Fibroblast of skin of right biceps (primary cell): Measurements from ENCODE around the gene CDKN1A.

Experiments used
- DNase-seq: peaks from one replicate; pipeline ENCODE4 v3.0.0-alpha.2; 2013

Gene CDKN1A

GRCh38 chr6:36656441-36656840 is 22.1 kb upstream of the CDKN1A start:
- no peak for DNase-seq

GRCh38 chr6:36657271-36657670 is 21.2 kb upstream of the CDKN1A start:
- no peak for DNase-seq

DNA sequence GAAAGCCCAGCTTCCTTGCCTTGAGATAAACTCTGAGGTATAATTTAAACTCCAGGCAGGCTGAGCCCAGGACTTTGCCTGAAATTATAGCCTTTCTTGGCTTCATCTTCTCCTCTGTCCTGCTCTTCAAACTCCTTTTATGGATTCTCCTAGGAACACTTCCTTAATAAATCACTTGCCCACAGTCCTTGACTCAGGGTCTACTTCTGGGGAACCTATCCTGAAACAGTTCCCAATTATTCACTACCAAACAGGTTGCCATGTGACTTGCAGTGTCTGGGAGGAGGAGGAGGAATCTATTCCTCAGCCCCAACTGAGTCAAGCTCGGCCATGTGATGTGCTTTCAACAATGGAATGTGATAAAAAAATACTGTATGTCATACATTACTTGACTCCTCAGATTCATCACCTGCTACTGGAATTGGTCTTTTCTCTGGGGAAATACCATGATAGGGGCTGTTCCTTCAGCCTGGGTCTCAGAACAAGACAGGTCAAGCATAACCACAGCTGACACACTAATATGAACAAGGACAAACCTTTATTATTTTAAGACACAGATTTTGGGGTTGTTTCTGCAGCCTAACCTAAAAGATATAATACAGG is 20.5 kb upstream of the CDKN1A start:
- DNase-seq: peak; percentile 83

GRCh38 chr6:36659271-36659670 is 19.2 kb upstream of the CDKN1A start:
- DNase-seq: peak; percentile 86

GRCh38 chr6:36660771-36661471 is 17.6 kb upstream of the CDKN1A start:
- DNase-seq: no peak

DNA sequence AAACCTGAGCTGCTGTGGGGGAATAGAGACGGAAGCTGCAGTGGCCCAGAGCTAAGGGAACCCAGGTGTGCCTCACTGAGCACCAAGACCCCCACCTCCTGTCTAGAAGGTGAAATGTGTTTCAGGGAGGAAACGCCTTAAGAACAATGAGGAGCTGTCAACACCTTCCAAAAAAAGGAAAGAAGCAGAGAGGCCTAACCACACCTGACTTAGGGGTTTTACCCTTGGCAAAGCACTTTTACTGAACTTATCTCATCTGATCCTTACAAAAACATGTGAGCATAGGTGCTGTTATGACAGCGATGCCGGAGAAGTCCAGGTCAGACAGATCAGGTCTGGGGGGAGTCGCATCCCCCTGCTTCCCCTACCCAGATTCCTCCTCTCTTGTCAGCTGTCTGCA is 16.1 kb upstream of the CDKN1A start:
- no peak for DNase-seq

DNA sequence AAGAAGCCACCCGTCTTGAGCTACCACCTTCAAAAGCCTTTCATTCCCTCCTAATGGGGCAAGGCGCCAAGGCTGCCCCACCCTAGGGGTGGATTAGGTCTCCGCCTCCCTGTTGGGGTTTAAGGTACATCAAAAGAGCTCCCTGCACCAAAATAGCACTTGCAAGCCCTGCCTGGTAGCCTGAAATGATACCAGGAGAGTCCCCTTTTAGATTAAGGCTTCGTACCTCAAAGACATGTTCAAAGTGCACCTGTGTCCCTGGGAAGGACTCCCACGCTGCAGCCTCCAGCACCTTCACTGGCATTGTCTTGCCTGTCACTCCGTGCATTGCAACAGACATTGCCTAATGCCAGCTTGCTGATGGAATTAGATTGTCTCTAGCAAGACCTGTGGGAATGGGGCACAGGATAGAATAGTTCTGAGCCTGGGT is 15.7 kb upstream of the CDKN1A start:
- DNase-seq: no peak

- no peak for DNase-seq
These were observed 14.7 kb upstream of the CDKN1A start for GRCh38 chr6:36663504-36664446.

DNA sequence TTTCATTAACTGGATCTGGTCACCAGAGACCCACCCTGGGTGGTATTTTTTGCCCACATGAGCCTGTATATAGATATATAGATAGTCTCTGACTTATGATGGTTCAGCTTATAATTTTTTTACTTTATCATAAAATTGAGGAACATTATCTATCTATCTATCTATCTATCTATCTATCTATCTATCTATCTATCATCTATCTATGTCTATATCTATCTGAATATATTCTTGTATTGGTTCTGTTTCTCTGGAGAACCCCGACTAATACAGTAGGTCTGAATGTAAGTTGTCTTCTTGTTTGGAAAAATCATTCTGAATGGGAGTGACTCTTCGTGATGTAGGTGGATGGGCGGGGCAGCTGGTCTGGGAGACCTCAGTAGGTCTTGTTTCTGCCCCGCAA is 13.3 kb upstream of the CDKN1A start:
- no peak for DNase-seq

- DNase-seq: no peak
These were observed 12.2 kb upstream of the CDKN1A start for GRCh38 chr6:36666287-36666686.

DNA sequence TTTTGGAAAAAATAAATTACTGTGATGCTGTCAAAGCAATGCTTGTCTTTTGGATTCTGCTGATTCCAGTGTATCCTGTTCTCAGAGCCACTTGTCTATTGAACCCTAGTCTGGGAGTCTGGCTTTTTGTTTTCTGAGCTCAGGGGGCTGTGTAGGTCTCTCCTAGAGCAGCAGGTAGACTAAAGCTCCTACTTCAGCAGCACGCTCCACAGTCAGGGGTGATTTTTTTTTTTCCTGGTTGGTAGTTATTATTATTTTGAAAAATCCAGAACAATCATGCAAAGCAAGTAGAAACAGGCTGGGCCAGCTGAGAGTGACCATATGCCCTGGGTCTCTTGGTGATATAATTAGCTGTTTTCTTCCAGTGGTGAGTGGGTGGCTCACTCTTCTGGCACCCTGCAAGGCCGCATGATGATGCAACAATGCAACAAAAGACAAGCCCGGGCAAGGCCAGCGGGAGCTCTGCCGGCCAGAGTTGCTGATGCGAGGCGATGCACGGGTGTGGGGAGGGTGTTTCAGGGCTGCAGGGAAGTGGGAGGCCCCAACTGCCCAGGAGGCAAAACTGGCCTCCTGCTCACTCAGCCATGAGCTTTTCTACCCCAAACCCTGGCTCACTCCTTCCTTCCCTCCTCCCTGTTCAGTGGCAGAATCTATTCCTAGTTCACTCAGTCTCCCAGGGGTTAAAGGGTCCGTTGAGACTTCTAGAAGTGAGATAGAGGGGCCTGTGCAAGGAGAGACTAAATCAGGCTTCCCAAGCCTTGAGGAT is 11.5 kb upstream of the CDKN1A start:
- DNase-seq: peak; percentile 70

- DNase-seq: no peak
These were observed 9.9 kb upstream of the CDKN1A start for GRCh38 chr6:36668591-36668990.

- DNase-seq: no peak
These were observed 9.5 kb upstream of the CDKN1A start for GRCh38 chr6:36669002-36669401.

GRCh38 chr6:36670271-36670670 is 8.2 kb upstream of the CDKN1A start:
- no peak for DNase-seq

DNA sequence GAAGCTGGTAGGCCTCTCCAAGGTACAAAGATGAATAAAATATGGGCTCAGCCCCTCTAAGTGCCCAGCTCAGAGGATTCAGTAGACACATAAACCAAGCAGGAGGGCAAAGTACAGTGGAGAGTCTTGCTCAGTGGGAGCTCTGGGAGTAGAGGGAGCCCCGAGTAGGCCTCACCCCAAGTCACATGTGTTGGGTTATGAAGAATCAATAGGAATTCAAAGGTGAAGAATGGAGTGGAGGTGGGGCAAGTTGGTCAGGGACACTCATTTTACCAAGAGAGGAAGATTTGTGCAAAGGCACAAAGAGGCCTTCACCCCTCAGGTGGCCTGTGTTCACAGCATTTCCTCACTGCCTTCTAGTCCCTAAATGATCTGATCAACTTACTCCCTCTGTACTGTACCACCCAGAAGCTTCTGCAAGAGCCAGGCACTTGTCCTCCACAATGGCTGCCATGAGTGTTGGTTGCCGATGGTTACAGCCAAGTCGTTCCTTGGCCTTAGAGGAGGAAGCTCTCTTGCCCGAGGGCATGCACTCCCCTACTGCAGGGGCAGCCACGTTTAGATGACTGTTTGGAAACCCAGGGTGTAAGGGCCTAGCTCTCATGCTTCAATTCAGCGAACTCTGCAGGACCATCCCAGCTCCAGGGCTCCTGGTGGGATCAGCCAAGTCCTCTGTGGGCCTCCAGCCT is 6.7 kb upstream of the CDKN1A start:
- DNase-seq: no peak

GRCh38 chr6:36673882-36674281 is 4.6 kb upstream of the CDKN1A start:
- DNase-seq: no peak

GRCh38 chr6:36674942-36675341 is 3.6 kb upstream of the CDKN1A start:
- DNase-seq: no peak

GRCh38 chr6:36676141-36677058 is 2.1 kb upstream of the CDKN1A start:
- peak; percentile 28 for DNase-seq

- DNase-seq: no peak
These were observed 1.3 kb upstream of the CDKN1A start for GRCh38 chr6:36677059-36677749.

GRCh38 chr6:36677753-36678487 is 594 bp upstream of the CDKN1A start:
- DNase-seq: no peak
